ENCODE measurements around the gene UNC13B.

UNC13B gene

DNA sequence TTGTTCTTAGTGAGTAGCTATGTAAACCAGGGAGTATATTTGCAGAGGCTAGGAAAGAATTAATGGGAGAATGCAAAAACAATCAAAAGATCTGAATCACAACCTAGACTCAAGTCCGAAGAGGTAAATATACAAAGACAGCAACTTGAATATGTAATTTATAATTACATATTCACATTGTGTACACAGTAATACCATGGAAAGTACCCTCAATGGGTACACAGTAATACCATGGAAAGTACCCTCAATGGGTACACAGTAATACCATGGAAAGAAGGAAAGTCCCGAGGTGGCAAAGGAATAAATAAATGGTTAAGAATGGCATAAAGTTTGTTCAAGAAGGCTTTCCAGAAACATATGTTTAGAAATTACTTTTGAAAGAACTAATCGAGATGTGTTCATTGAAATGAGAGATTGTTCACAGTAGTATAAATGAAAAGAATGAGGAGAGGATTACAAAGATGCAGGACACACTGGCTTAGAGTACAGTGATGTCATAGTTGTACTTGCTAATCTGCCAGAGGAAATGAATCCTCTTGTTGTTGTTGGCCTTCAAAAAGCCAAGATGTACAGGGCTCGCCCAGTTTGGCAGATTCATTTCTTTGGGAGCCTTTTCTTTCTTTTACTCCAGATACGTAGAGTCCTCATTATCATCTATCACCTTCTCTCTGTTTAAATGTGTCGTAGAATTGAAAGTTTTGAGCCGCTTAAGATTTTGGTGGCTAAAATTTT, 116.0 kb downstream of the UNC13B start:
- DNase-seq (ENCODE audit: low read depth) = no peak

DNA sequence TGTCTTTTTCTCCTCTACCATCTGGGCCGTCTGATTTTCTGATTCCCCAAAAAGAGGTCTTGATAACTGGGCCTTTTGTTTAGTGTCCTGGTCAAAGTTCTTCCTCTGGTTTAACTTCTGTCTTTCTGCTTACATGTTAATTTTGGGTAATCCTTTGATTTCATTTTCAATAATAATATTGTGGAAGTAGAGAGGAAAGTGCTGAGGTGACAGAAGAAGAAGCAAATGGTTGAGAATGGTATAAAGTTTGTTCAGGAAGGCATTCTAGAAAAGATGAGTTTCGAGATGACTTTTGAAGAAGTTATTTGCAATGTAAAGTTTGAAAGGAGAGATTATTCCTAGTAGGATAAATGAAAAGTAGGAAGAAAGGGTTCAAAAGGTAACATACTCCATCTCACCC, 118.1 kb downstream of the UNC13B start:
- no peak for DNase-seq (ENCODE audit: low read depth)

DNA sequence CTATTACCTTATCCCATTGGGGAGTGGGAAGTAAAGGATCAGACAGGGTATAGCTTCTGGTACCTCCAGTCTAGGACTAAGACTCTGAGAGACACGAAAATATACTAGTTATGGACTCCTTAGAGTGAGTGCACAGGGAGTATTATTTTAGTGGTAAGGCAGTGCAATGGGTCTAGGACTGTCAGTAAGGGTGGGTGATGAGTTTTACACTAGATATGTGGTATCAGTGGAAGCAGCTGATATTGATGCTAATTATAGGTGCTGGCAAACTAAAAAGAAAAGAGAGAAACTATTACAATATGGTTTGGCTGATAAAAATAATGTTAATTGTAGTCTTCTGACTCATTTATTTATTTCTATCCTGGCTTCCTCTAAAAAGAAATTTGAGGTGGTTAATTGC, 118.6 kb downstream of the UNC13B start:
- no peak for DNase-seq (ENCODE audit: low read depth)

DNA sequence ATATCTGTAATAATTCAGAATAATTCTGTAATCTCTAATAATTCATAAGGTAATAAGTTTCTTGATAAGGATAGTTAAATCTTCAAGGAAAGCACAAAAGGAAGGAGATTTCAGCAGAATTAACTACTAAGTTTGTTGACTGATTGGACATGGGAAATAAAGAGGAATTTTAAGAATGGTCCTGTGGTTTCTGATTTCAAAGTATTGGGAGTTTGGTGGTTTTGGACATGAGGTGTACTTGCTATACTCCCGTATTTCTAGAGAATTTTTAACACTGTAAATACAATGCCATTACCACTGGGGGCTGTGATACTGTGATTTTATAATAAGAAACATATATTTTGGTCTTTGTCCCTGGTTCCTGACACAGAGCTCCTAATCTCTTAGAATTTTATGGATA, 123.9 kb downstream of the UNC13B start:
- no peak for DNase-seq (ENCODE audit: low read depth)

DNA sequence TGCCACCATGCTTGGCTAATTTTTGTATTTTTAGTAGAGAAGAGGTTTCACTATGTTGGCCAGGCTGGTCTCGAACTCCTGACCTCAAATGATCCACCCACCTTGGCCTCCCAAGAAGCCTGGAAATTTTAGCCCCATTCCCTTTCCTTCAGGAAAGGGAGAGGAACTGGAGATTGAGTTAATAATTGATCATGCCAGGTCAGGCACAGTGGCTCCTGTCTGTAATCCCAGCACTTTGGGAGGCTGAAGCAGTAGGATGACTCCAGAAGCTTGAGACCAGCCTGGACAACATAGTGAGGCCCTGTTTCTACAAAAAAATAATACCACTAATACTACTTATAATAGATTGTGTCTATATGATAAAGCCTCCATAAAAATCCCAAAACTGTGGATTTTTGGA, 124.6 kb downstream of the UNC13B start:
- no peak for DNase-seq (ENCODE audit: low read depth)

DNA sequence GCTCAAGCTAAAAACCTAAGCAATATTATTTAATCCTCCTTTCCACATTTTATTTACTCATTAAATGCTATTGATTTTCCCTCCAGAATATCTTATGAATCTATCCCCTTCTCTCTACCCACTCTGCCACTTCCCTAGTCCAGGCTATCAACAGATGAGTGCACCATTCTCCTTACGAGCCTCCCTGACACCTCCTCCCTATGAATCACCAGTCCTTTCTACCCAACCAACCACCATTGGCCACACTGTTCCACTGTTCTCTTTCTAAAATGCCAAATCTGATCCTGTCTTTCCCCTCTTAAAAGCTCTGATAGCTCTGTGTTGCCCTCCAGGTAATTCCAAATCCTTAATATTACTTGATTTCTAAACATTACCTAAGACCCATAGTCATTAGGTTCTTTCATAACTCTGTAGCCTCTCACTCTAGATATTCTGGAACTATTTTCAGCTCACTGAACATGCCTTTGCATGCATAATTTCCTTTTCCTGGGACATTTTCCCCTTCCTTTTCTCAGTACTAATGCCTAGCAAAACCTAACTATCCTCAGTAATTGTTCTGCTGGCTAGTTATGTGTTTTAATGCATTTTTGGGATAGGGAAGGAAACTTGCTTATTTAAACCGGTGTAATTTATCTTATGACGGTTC, 126.3 kb downstream of the UNC13B start:
- no peak for DNase-seq (ENCODE audit: low read depth)

DNA sequence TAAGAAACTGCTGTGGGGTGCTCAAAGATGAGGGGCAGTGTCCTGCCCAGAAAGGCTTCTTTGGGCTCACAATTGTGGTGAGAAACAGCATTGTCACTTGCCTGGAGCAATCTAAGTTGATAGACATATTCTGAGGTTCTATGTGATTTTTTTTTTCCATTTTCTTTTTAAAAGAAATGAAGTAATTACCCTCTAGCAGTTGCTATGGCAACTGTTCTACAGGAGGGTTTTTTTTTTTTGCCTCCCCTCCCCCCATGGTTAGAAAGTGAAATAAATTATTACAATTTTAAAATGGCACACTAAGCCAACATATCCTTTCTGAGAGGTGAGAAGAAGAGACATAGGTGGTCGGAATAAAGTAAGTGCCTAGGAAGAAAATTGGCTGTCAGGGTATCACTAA, 127.0 kb downstream of the UNC13B start:
- no peak for DNase-seq (ENCODE audit: low read depth)

DNA sequence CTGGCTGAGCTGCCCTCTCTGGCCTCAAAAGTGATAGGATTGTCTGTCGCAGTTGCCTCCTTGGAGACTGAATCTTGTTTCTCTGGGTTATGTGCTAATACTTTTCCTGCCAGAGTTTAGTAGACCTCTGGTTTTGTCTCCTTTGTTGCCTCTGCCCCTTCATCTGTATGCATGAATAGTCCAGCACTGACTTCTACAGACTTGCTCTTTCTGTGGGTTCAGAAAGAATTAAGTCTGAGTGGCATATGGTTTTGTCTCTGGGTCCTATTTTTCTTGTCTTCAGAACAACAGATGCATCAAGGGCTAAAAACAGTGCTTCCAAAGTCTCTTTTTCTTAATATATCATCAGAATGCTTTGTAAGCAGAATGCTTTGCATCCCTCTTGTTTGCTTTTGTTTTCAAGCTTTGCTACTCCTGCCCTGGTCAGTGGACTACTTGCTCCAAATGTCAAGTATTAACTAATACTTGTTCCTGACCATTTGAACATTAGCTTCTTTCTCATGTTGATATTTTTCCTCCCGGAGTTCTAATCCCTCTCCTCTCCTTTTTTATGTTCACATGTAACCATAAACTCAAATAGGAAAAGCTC, 131.7 kb downstream of the UNC13B start:
- DNase-seq (ENCODE audit: low read depth) = no peak

DNA sequence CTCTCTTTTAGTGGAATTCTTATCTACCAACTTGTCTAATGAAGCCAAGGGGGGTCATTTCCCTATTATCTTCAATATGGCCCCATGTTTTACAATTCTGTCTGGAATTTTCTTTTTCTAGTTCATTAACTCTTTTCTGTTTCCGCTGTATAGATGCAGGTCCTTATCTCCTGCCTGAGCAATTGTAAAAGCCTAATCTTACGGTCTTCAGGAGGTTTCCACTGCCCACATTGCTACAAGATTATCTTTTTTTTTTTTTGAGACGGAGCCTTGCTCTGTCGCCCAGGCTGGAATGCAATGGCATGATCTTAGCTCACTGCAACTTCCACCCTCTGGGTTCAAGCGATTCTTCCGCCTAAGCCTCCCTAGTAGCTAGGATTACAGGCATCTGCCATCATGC, 132.3 kb downstream of the UNC13B start:
- no peak for DNase-seq (ENCODE audit: low read depth)

DNA sequence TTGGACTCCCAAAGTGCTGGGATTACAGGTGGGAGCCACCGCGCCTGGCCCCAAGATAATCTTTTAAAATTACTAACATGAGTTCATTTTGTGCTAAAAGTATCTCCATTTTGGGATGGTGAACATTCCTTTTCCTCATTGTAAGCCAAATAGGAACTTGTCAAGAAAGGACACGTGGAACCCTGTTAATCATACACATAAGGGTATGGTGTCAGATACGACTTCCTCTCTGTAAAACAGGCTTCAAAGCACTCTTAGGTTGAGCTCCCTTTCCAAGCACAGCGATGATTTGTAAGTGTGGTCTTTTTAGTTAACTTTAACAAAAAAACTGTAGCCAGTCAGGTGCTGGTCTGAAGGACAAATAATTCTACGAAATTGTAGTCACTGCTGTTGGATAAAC, 132.7 kb downstream of the UNC13B start:
- DNase-seq (ENCODE audit: low read depth) = no peak

DNA sequence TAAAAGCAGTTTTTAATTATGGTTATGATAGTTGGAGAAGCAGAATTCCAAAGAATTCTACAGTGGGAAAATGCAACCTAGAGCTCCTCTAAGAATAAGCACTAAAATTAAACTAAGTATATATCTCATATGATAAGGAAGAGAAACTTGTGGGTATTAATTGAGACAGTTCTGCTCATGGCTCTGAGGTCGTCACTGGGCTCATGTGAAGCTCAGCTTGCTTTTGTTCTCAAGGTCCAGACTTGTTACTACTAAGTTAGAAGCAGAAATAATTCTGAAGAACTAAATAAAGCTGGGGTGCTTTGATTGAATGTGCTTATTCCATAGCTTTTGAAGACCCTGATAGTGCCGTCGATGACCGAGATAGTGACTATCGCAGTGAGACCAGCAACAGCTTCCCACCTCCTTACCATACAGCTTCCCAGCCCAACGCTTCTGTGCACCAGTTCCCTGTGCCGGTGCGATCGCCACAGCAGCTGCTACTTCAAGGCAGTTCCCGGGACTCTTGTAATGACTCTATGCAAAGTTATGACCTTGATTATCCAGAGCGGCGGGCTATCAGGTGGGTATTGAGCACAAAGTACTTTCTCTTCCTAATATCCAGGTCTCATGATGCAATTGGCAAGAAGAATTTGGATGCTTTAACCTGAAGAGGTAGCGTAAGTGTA, 133.7 kb downstream of the UNC13B start:
- no peak for DNase-seq (ENCODE audit: low read depth)

DNA sequence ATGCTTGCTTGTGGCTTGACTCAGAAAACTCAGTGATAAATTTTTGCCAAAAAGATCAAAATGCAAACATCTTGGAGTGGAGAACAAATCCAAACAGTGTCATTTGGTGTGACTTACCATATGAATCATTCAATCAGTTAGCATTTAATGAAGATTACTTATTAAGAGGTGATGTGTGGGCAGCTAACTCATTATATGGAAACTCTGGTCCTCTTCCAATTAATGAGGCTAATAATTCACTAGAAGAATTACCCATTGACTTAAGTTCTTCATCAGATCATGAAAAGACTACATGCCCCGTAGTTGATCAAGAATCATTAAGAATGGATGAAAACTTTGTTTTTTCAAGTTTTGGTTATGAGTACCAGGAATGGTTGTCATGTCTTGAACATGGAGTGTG, 141.8 kb downstream of the UNC13B start:
- no peak for DNase-seq (ENCODE audit: low read depth)

DNA sequence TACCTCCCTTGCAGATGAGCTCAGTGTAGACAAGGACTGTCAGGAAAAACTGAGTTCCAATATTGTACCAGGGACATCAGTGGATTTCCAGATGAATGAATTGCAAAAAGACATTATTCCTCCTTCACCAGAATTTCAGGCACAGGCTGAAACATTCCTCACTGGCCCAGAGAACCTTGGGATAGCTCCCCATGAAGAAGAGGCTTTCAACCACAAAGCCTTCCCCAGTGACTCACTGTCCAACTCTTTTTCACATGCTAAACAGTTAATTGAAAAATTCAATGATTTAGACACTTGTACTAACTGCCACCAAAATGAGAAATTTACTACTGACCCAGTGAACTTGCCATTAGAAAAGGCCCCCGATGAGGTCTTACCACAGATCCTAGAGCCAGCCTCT, 144.5 kb downstream of the UNC13B start:
- no peak for DNase-seq (ENCODE audit: low read depth)

DNA sequence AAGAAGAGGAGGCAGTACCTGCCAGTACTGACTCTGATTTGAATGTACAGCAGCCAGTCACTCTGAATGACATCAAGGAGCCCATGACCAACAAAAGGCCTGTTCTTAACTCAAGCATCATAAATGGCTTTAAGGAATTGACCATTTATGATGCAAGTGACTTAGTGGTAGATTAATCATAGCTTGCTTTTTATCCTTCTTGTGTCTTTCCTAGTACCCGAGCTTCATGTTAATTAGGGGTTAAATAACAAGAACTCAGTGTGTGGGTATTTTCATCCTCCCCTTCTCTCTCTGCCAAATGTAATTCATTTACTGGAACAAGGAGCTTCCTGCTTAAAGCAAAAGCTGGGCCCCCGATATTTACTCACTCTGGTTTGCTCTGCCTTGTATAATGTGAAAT, 146.5 kb downstream of the UNC13B start:
- DNase-seq (ENCODE audit: low read depth) = no peak

DNA sequence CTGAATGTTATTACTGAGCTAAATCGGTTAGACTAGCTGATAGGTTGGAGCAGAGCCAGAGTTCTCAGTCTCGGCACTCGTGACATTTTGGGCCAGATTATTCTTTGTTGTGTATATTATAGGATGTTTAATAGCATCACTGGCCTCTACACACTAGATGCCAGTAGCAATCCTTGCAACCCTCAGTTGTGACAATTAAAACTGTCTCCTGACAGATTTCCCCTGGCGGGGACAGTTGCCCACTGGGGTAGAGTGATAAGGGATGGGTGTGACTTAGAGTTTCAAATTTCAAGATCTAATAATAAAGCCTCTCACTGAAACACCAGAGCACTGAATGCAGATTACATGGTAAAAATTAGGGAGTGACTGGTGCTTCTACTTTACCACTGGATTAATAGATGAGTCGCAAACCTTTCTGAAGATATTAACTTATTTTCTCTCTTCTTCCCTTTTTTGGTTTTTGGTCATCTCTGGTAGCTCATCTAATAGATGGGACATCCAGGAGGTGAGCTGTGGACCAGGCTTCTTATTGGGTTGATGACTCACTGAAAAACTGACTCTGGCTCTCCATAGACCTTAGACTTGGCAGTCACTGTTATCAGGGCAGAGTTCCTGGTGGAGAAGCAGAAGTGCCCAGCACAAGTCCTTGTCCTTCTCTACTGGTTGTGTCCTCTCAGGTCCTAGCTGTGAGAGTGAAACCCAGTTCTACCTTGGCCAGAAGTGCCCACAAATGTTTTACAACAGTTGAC, 150.3 kb downstream of the UNC13B start:
- no peak for DNase-seq (ENCODE audit: low read depth)

DNA sequence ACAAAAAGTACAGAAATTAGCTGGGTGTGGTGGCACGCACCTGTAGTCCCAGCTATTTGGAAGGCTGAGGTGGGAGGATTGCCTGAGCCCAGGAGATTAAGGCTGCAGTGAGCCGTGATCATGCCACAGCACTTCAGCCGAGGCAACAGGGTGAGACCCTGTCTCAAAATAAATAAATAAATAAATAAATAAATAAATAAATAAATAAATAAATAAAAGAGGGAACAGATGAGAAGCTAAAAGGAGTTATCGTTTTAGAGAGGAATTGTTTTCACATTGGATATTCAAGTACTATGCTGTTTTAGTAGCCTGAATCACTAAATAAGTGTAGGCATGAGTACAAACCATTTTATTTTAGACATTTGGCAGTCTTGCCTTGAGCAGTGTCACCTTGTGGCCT, 151.7 kb downstream of the UNC13B start:
- no peak for DNase-seq (ENCODE audit: low read depth)

DNA sequence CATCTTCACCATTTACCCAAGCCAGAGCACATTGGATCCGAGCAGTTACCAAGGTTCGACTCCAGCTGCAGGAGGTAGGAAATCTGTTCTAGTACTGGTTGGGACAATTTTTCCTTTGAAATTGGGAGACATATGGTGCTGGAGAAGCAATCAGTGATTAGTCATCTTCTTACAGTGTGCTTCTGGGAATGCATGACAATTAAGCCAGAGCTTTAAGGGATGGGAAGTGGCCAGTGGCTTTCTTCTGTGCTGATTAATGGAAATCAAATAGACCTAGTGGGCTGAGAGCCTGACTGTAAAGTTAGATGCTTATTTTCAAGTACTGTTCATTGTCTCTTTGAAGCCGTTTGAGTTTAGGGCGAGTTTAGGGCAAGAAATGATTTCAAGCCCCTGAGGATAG, 152.1 kb downstream of the UNC13B start:
- no peak for DNase-seq (ENCODE audit: low read depth)

DNA sequence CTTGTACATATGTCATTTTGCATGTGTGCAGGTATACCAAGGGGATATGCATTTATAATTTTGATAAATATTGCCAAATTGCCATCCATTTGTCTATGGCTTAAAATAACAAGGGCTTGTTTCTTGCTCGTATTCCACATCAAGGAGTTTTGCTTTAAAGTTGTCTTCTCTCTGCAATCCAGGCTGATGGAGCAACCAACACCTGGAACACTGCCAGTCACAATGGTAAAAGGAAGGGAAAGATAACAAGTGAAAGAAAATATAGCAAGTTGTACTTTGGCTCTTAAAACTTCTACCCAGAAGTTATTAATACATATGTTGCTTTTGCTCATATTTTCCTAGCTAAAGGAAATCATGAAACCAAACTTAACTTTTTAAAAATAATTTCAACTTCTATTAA, 156.9 kb downstream of the UNC13B start:
- DNase-seq (ENCODE audit: low read depth) = no peak

DNA sequence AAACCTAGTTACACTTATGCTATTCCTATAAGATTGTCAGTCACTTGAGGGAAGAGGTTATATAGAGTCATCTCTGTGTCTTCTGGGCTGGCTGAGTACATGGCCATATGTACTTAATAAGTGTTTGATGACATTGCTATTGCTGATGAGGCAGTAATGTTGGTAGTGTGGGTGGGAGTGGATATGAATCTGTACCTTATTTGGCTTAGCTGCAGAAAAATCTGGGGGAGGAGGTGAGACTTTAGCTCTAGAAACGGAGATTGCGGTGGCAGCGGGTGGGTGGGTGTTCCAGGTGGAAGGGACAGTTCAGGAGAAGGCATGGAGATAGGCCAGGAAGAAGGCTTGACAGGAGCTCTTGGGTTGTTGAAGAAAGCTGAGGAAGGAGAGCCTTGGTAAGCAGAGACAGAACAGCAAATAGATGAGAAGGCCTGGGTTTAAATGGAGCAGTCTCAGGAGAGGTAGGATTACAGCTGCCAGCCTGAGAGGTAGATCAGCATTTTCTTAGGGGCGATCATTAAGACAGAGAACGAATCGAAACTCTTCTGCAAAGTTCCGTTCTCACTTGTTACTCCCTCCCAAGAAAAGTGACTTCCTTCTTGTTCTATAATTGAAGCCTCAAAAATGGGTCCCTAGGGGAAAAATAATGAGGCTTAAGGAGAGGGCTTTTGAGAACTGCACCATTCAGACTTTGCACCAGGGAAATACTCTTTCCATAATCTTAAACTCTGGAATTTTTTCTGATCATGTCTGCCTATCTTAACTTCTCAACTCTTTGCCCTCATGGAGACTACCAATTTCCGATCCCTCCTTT, 160.5 kb downstream of the UNC13B start:
- no peak for DNase-seq (ENCODE audit: low read depth)

DNA sequence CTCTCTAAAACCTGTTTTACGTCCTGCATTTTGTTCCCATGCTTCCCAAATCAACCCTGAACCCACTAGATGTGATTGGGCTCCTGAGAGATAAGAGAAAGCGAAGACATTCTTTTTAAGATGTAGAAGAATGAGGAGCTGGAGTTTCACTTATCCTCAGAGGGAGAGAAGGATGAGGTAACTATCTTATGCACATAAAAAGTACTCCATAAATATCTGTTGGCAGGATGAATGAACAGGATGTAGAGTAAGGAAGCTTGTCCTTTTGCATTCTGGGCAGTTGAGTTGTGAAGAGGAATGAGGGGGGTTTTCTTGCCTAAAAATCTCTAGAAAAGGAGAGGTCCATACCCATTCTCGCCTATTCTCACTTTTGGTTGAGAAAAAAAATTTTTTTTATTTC, 163.2 kb downstream of the UNC13B start:
- DNase-seq (ENCODE audit: low read depth) = no peak

DNA sequence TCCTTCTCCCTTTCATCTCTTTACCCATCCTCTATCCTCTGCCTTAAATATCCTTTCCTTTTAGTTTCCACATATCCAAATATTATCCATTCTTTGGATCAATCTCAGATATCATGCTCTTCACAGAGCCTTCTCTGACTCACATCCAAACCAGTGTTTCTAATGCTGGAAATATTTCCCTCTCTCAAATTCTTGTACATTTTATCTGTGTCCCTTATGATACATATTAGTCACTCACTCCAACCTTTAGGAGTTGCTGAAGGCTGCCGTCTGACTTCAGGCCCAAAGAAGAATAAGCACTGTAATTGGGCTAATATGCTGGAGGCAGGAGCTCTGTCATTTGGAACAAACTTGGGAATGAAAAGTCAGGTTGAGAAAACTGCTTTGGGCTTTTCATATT, 171.7 kb downstream of the UNC13B start:
- DNase-seq (ENCODE audit: low read depth) = no peak

DNA sequence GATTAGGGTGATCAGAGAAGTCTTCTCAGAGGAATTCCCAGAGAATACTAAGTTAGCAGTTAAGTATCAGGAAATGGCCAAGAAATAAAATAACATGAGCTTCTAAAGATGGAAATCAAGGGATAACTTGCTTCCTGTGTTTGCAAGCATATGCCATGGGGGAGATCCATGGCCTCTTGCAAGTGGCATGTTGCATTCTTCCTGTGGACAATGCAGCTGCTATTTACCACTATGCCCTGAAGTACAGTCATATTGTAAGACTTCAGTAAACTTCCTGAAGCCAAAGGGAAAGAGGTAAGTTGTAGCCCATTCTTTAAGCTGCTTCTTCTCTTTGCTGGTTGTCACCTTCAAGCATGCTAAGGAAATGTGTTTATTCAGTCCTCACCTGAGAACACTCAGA, 173.4 kb downstream of the UNC13B start:
- no peak for DNase-seq (ENCODE audit: low read depth)
